HEK293 (cell line): ENCODE results near the gene SUPV3L1.
A peak's percentile ranks its signal among the peaks of the same experiment; 100 is the strongest.

Source experiments
- CTCF ChIA-PET: fragments of 350-600 bp; formaldehyde crosslinking; extraction: SDS; loops from one replicate; lab custom pipeline; 2021; ENCODE audit warnings: antibody characterized with exemption; lab: Yijun Ruan, JAX
- POLR2A ChIA-PET: fragments of 300-600 bp; formaldehyde crosslinking; extraction: SDS; loops from one replicate; lab custom pipeline; 2020; ENCODE audit warnings: antibody characterized with exemption, inconsistent platforms; lab: Yijun Ruan, JAX
- H3K27ac ChIP-seq: fragments of 200-500 bp; sonication (Bioruptor generic); 2 replicates; pipeline ENCODE4 v1.5.1; 2014; ENCODE audit warnings: low read depth, low read length, control low read depth, inconsistent platforms; ENCODE audit errors: extremely low read depth
- H3K36me3 ChIP-seq, 2 experiments: fragments of 200-500 bp in 1 of 2; sonication (Bioruptor generic) in 1 of 2; 1 replicate in 1 of 2; 2 replicates in 1 of 2; pipeline ENCODE4 v1.5.1; 2014 to 2017; ENCODE audit warnings: inconsistent platforms in 2 of 2, low read length in 2 of 2; ENCODE audit not compliant: control insufficient read depth in 2 of 2, insufficient read depth in 1 of 2
- H3K4me1 ChIP-seq: fragments of 200-500 bp; sonication (Bioruptor generic); 2 replicates; pipeline ENCODE4 v1.5.1; 2014; ENCODE audit warnings: mild to moderate bottlenecking, low read length, inconsistent platforms; ENCODE audit not compliant: control insufficient read depth, insufficient read depth
- H3K4me3 ChIP-seq: 2 replicates; pipeline ENCODE4 v1.5.1; 2011; ENCODE audit warnings: low read depth, mild to moderate bottlenecking, control low read depth, low read length, moderate library complexity
- H3K9me3 ChIP-seq: fragments of 200-500 bp; sonication (Bioruptor generic); 2 replicates; pipeline ENCODE4 v1.5.1; 2014; ENCODE audit warnings: low read depth, low read length, inconsistent platforms; ENCODE audit not compliant: control insufficient read depth, insufficient read depth
- AEBP2 ChIP-seq: fragments of 450-650 bp; formaldehyde crosslinking; IDR thresholded peaks from 2 replicates; pipeline ENCODE4 v1.5.1; 2016; ENCODE audit warnings: missing biosample characterization, missing genetic modification characterization, borderline replicate concordance
- ATF2 ChIP-seq: fragments of 450-650 bp; formaldehyde crosslinking; IDR thresholded peaks from 2 replicates; pipeline ENCODE4 v1.5.1; 2016; ENCODE audit warnings: missing biosample characterization, missing genetic modification characterization, low read depth
- BCL11B ChIP-seq: fragments of 450-650 bp; formaldehyde crosslinking; IDR thresholded peaks from 2 replicates; pipeline ENCODE4 v1.5.1; 2016; ENCODE audit warnings: low read depth, missing biosample characterization, missing genetic modification characterization
- KLF1 ChIP-seq: fragments of 450-650 bp; formaldehyde crosslinking; IDR thresholded peaks from 2 replicates; pipeline ENCODE4 v1.5.1; 2016; ENCODE audit warnings: missing biosample characterization, missing genetic modification characterization
- KLF16 ChIP-seq: fragments of 450-650 bp; formaldehyde crosslinking; IDR thresholded peaks from 2 replicates; pipeline ENCODE4 v1.5.1; 2017; ENCODE audit warnings: missing biosample characterization, missing genetic modification characterization
- KLF8 ChIP-seq: fragments of 450-650 bp; formaldehyde crosslinking; IDR thresholded peaks from 2 replicates; pipeline ENCODE4 v1.5.1; 2016; ENCODE audit warnings: missing biosample characterization, missing genetic modification characterization
- SCRT1 ChIP-seq: fragments of 450-650 bp; formaldehyde crosslinking; IDR thresholded peaks from 2 replicates; pipeline ENCODE4 v1.5.1; 2016; ENCODE audit warnings: missing biosample characterization, missing genetic modification characterization, borderline replicate concordance
- SCRT2 ChIP-seq: fragments of 450-650 bp; formaldehyde crosslinking; IDR thresholded peaks from 2 replicates; pipeline ENCODE4 v1.5.1; 2016; ENCODE audit warnings: missing biosample characterization, missing genetic modification characterization
- SP7 ChIP-seq: fragments of 450-650 bp; formaldehyde crosslinking; IDR thresholded peaks from 2 replicates; pipeline ENCODE4 v1.5.1; 2016; ENCODE audit warnings: missing biosample characterization, missing genetic modification characterization
- ZBTB7A ChIP-seq: fragments of 450-650 bp; formaldehyde crosslinking; IDR thresholded peaks from 2 replicates; pipeline ENCODE4 v1.5.1; 2016; ENCODE audit warnings: low read depth, missing biosample characterization, missing genetic modification characterization
- ZEB2 ChIP-seq: fragments of 450-650 bp; formaldehyde crosslinking; IDR thresholded peaks from 2 replicates; pipeline ENCODE4 v1.5.1; 2016; ENCODE audit warnings: missing biosample characterization, missing genetic modification characterization
- ZNF121 ChIP-seq: fragments of 450-650 bp; formaldehyde crosslinking; IDR thresholded peaks from 2 replicates; pipeline ENCODE4 v1.5.1; 2016; ENCODE audit warnings: missing biosample characterization, missing genetic modification characterization
- ZNF132 ChIP-seq: fragments of 450-650 bp; formaldehyde crosslinking; IDR thresholded peaks from 2 replicates; pipeline ENCODE4 v1.5.1; 2017; ENCODE audit warnings: missing biosample characterization, missing genetic modification characterization, borderline replicate concordance
- ZNF133 ChIP-seq: fragments of 450-650 bp; formaldehyde crosslinking; IDR thresholded peaks from 2 replicates; pipeline ENCODE4 v1.5.1; 2016; ENCODE audit warnings: missing biosample characterization, missing genetic modification characterization
- ZNF146 ChIP-seq: fragments of 450-650 bp; formaldehyde crosslinking; IDR thresholded peaks from 2 replicates; pipeline ENCODE4 v1.5.1; 2016; ENCODE audit warnings: missing biosample characterization, missing genetic modification characterization
- ZNF157 ChIP-seq: fragments of 450-650 bp; formaldehyde crosslinking; IDR thresholded peaks from 2 replicates; pipeline ENCODE4 v1.5.1; 2016; ENCODE audit warnings: missing biosample characterization, missing genetic modification characterization
- ZNF2 ChIP-seq: fragments of 450-650 bp; formaldehyde crosslinking; IDR thresholded peaks from 2 replicates; pipeline ENCODE4 v1.5.1; 2016; ENCODE audit warnings: missing biosample characterization, missing genetic modification characterization
- ZNF223 ChIP-seq: fragments of 450-650 bp; formaldehyde crosslinking; IDR thresholded peaks from 2 replicates; pipeline ENCODE4 v1.5.1; 2016; ENCODE audit warnings: missing biosample characterization, missing genetic modification characterization
- ZNF350 ChIP-seq: fragments of 450-650 bp; formaldehyde crosslinking; IDR thresholded peaks from 2 replicates; pipeline ENCODE4 v1.5.0; 2017; ENCODE audit warnings: missing biosample characterization, mild to moderate bottlenecking, missing genetic modification characterization
- ZNF426 ChIP-seq: fragments of 450-650 bp; formaldehyde crosslinking; IDR thresholded peaks from 2 replicates; pipeline ENCODE4 v1.5.1; 2017; ENCODE audit warnings: missing biosample characterization, missing genetic modification characterization, mild to moderate bottlenecking, inconsistent platforms, moderate library complexity
- ZNF518A ChIP-seq: fragments of 450-650 bp; formaldehyde crosslinking; conservative IDR thresholded peaks from 2 replicates; pipeline ENCODE4 v1.5.1; 2016; ENCODE audit warnings: low read depth, missing biosample characterization, missing genetic modification characterization
- ZNF560 ChIP-seq: fragments of 450-650 bp; formaldehyde crosslinking; IDR thresholded peaks from 2 replicates; pipeline ENCODE4 v1.5.1; 2017; ENCODE audit warnings: missing biosample characterization, missing genetic modification characterization, borderline replicate concordance
- ZNF561 ChIP-seq: fragments of 450-650 bp; IDR thresholded peaks from 2 replicates; pipeline ENCODE4 v1.5.1; 2018; ENCODE audit warnings: missing biosample characterization, missing genetic modification characterization, borderline replicate concordance
- ZNF596 ChIP-seq: fragments of 450-650 bp; IDR thresholded peaks from 2 replicates; pipeline ENCODE4 v1.5.0; 2018; ENCODE audit warnings: missing biosample characterization, mild to moderate bottlenecking, missing genetic modification characterization, moderate library complexity
- ZNF626 ChIP-seq: fragments of 450-650 bp; sonication (Bioruptor Pico); formaldehyde crosslinking; IDR thresholded peaks from 2 replicates; pipeline ENCODE4 v1.5.1; 2018; ENCODE audit warnings: missing biosample characterization, missing genetic modification characterization, inconsistent platforms
- ZNF76 ChIP-seq: fragments of 450-650 bp; formaldehyde crosslinking; IDR thresholded peaks from 2 replicates; pipeline ENCODE4; 2016; ENCODE audit warnings: low read depth, missing biosample characterization, missing genetic modification characterization, borderline replicate concordance

The SUPV3L1 gene

GRCh38 chr10:69211104-69211503 is 31.1 kb downstream of the SUPV3L1 start:
- CTCF ChIA-PET = interaction anchor here (0.9 to 1.1 kb wide), 2 partner anchors 12 to 197 kb away, joined by 3 to 5 read pairs; no protein-coding TSS in a partner anchor
- TF ChIP-seq ZNF561 (tag by site-specific recombination) (no peak), ZNF121 (tag by site-specific recombination) (no peak), ZNF2 (tag by site-specific recombination) (no peak), KLF1 (no peak), ZNF426 (no peak), ZNF146 (tag by site-specific recombination) (no peak), ZNF560 (no peak), ZNF626 (tag by site-specific recombination) (no peak), ZNF157 (tag by site-specific recombination) (no peak), ZNF350 (tag by site-specific recombination) (no peak)
- TF ChIP-seq, all 188 proteins: peak for 0
- POLR2A ChIA-PET = no interaction called here

GRCh38 chr10:69211524-69211923 is 31.5 kb downstream of the SUPV3L1 start:
- CTCF ChIA-PET = interaction anchor here (0.6 to 1.1 kb wide), 6 partner anchors 10 to 201 kb away, joined by 3 to 5 read pairs (median 3); no protein-coding TSS in a partner anchor
- Histone ChIP-seq H3K36me3 (peaks cover 10 to 26% of the 10 kb centered on the region in 2 experiments), H3K9me3 (no peaks in the 10 kb centered on the region), H3K27ac (no peak overlapping the region), H3K4me3 (no peak overlapping the region), H3K4me1 (0 out of 2 replicates have a peak, but pooled peaks cover 7% of the 10 kb centered on the region)
- POLR2A ChIA-PET = no interaction called here
- TF ChIP-seq ZNF596 (no peak), AEBP2 (tag by site-specific recombination) (no peak), ZEB2 (tag by site-specific recombination) (no peak), SP7 (tag by site-specific recombination) (peak; percentile 98), ZNF76 (tag by site-specific recombination) (no peak), ZNF132 (tag by site-specific recombination) (no peak), ATF2 (tag by site-specific recombination) (no peak), SCRT2 (tag by site-specific recombination) (no peak), KLF16 (tag by site-specific recombination) (no peak), ZNF518A (tag by site-specific recombination) (no peak), KLF8 (tag by site-specific recombination) (no peak), ZNF133 (no peak), BCL11B (tag by site-specific recombination) (no peak), ZNF223 (tag by site-specific recombination) (no peak), SCRT1 (tag by site-specific recombination) (no peak), ZBTB7A (tag by site-specific recombination) (no peak)

More at GRCh38 chr10:69211104-69211503, 31.1 kb downstream of the SUPV3L1 start:
- Histone ChIP-seq H3K4me1 (0 out of 2 replicates have a peak, but pooled peaks cover 7% of the 10 kb centered on the region), H3K27ac (no peak overlapping the region), H3K4me3 (no peak overlapping the region), H3K36me3 (peaks cover 10 to 30% of the 10 kb centered on the region in 2 experiments), H3K9me3 (no peaks in the 10 kb centered on the region)
